Measurements from ENCODE around the gene MAPKAPK2.
"Not testable (repeated sequence)": the region's sequence is repeated elsewhere in the genome, so short reads cannot be mapped to it uniquely, and the experiment has no call there.

Gene MAPKAPK2

DNA sequence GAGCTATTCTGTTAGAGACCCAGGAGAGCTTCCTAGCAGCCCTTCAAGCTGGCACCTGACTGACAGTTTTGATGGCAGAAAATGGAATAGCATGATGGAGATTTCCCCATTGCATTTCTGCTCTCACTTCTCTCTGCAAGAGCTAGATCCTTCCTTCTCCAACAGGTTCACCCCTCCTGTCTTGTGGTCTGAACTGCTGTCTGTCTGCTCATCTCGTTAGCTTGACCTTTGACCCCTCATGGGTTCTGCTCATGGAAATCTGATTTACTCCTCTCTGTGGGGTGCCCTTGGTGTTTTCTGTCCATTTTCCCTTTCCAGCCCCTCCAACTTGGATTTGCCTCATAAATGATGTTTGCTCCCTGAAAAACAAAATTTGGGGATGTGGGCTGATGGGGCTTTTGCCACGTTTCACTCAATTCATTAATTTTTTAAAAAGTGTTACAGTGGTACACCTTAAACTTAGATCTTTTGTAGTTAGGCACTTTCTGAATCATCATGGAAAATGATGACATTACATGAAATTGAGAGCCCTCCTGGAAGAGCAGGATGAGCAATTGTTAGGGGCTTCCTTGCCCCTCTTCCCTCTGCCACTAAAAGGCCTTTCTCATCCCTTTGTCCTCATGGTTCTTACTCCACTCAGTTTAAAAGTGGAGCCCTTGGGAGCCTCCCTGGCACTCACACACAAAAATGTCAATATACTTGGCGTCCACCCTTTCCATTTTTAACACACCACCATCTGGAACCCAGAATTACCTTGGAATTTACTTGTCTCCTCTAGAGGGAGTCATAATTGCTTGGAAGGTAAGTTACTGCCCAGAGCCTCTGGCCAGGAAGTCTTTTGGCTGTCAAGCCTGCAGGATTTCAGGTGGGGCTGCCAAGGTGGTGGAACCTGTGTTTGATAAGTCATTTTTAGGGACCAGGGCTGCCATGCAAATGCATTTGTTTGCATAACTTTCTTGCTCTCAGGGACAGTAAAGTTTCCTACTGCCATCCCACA lies 54.0 kb downstream of the MAPKAPK2 start:
- peak; percentile 61 for FAIRE-seq
- DNase-seq (ENCODE audit: insufficient read length, low spot score): no peak

DNA sequence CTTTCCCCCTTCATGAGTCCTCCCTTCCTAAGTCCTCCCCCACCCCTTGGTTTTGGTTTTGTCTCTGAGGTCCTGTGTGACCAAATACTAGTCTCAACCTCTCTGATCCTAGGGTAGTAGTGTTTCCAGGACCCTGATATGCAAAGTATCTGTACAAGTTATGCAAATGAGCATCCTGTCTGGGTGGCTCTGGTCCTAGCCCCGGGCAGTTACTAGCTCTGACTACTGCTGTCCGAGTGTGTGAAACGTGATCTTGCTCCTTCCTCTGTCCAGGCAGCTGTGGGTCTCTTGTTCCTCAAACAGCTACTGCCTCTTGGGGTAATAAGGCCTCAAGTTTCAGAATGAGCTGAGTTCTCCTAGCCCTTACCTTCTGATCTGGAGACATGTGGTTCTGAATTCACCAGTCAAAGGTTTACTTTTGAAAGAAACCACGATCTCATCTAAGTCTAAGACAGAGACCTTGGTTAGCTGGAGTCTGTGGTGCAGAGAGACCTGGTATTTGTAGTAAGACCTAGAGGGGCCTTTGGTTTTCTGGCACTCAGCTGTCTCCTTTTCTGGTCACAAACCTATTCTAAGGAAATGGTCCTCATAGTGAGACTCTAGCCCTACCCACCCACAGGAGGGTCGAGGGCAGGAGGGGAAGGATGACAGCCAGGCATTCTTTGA lies 54.8 kb downstream of the MAPKAPK2 start:
- FAIRE-seq (peak; percentile 100), DNase-seq (ENCODE audit: insufficient read length, low spot score) (peak; percentile 79)

DNA sequence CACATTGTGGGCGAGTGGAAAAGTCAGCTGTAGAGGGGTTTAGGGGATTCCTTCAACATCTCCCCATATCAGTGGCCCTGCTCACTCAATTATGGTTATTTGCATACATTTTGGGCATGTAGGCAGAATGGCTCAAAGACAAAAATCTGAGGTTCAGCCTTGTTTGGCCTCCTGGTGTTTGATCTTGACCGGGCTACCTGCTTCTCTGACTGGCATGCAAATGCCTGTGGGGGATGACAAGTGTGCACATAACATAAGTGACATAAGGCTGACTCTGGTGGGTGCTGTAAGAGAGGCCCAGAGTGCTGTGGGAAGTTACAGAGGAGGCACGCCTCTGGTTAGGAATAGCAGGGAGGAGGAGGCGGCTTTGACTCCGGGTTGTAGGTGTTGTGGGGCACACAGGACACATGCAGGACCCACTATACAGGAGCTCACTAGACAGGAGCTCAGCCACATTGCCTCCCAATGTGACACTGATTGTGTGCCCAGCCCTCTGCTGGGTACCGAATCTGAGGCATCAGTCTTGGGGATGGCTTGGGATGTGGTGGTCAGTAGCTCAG lies 56.5 kb downstream of the MAPKAPK2 start:
- FAIRE-seq: peak; percentile 11
- no peak for DNase-seq (ENCODE audit: insufficient read length, low spot score)

DNA sequence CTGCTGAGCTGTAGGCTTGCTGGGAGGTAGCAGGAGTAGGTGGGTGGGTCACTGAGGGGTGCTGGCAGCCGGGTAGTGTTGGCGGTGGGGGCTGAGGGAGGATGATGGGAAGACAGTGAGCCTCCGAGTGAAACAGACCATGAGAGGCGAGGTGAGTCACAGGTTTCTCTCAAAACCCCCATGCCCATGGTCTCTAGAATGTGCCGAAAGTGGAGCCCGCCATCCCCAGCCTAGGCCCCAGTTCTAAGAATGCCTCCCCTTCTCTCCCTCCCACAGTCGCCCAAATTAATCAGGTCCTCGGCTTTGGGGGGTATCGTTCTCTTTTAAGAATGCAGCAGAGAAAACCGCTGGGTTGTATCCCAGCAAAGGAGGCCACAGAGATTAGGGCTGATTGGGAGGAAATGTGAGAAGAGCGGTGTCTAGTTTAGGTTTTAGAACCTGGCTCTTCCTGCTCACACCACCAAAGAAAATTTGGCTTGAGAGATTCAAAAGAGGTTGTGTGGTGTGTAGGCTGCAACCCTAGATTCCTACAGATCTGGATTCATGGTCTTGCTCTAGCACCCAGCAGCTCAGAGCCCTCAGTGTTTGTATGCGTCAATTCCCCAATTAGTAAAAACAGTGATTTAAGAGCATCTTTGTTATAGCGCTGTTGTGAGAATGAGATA lies 58.1 kb downstream of the MAPKAPK2 start:
- FAIRE-seq: peak; percentile 69

DNA sequence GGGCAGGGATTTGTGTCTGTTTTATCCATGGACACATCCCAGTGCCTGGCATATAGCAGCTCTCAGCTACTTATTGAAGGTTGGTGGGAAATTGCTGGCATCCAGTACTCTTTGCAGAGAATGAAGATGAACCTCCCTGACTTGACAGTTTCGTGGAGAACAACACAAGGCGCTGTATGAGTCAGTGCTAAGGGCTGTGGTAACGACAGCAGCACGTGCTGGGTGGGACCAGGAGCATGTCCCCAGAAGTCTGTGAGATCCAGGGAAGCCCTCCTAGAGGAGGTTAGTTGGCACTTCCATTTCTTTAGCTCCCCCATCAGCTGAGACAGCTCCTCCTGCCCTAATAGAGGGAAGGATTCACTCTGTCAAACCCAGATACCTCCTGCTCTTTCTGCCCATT lies 60.0 kb downstream of the MAPKAPK2 start:
- DNase-seq (ENCODE audit: insufficient read length, low spot score) (no peak), FAIRE-seq (peak; percentile 18)

More for the DNA sequence above, 58.1 kb downstream of the MAPKAPK2 start:
- DNase-seq (ENCODE audit: insufficient read length, low spot score): no peak

DNA sequence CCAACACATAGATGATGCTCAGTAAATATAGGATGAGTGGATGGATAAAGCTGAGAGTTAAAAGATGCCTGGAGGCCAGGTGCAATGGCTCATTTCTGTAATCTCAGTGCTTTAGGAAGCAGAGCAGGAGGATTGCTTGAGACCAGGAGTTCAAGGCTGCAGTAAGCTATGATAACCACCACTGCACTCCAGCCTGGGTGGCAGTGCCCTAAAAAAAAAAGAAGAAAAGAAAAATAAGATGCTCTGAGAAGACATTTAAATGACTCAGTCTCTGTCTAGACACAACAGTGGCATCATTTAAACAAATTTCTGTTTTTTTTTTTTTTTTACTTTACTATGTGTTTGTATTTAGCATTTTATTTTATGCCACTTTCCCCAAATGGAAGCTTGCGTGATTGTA lies 60.6 kb downstream of the MAPKAPK2 start:
- DNase-seq (ENCODE audit: insufficient read length, low spot score): no peak
- FAIRE-seq: no peak

DNA sequence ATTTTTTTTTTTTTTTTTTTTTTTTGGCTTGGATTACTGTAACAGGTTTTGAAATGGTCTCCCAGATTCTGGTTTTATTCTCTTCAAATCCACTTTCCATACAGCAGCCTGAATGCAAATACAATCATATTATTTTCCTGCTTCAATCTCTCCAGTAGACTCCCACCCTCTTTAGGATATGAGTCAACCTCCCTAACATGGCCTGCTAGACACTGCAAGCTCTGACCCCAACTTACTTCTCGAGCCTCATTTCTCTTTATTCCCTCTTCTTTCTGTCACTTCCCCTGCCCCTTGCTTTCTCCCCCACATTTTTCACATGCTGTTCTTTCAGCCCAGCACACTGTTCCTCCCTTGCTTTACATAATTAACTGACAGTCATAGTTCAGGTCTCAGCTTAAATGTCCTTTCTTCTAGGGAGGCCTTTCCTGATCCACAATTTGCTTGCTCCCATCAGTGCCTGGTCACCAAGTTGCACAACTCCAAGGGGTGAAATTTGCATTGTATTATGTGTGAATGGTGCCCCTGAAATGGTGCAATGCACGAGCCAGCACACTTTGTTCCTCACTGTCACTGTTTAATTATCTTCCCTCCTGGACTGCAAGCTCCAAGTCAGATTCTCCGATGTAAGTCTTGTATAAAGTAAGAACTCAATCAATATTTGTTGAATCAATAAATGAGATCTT lies 63.8 kb downstream of the MAPKAPK2 start:
- no peak for FAIRE-seq
- DNase-seq (ENCODE audit: insufficient read length, low spot score): no peak

DNA sequence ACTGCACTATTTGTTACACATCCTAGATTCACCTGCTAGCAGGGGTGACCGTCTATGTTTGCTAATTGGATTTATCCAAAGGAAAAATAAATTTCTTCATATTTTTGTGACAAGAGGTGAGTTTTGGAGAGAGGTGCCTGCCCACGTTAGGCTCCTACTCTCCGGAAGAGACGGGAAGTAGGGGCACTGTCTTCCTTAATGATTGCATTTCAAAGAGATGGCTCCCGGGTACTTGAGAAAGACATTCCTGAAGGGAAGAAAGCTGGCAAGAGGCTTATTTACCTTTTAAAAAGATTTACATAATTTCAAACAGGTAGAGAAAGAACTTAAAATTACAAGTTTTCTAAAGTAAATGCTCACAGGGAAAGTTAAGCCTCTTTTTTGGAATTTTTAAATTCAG lies 67.2 kb downstream of the MAPKAPK2 start:
- no peak for FAIRE-seq

DNA sequence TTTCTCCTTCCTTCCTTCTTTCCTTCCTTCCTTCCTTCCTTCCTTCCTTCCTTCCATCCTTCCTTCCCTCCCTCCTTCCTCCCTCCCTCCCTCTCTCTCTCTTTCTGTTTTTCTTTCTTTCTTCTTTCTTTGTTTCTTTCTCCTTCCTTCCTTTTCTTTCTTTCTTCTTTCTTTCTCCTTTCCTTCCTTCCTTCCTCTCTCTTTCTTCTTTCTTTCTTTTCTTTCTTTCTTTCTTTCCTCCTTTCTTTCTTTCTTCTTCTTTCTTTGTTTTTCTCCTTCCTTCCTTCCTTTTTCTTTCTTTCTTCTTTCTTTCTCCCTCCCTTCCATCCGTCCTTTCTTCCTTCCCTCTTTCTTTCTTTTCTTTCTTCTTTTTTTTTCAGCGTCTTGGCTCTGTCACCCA lies 67.8 kb downstream of the MAPKAPK2 start:
- FAIRE-seq (no peak), DNase-seq (ENCODE audit: insufficient read length, low spot score) (no peak)

More for the DNA sequence above, 67.2 kb downstream of the MAPKAPK2 start:
- DNase-seq (ENCODE audit: insufficient read length, low spot score): no peak

DNA sequence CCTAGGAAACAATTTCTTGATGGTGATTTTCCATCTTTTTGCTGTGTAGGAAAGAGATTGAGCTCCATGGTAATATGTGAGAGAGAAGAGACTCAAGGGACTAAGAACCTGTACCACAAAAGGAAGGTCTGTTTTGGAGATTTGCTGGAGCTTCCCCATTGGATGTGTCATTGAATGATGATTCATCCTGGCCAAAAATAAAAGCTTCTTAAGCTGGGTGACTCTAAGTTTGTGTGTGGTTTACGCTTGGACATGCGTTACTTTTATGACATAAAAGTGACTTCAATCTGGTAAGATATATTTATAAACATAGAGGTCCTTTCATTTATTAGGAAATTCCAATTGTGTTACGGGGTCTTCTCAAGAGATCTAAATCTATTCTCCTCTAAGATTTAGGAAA lies 68.4 kb downstream of the MAPKAPK2 start:
- no peak for FAIRE-seq
- DNase-seq (ENCODE audit: insufficient read length, low spot score): no peak

DNA sequence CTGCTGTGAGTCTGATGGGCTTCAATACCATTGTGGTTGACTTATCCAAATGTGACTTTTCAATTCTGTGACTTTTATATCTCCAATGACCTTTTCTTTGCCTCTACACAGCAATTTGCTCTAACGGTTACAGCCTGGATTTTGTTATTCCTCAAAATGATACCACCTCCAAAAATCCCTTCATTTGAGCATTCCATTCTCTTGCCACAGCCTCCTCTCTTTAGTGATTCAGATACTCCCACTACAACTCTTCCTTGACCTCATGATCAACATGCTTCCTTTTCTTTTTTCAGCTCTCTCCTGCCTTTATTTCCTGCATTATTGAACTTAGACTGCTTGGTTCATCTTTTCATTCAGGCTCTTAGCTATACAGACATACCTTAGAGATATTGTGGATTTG lies 69.3 kb downstream of the MAPKAPK2 start:
- FAIRE-seq (no peak), DNase-seq (ENCODE audit: insufficient read length, low spot score) (no peak)

DNA sequence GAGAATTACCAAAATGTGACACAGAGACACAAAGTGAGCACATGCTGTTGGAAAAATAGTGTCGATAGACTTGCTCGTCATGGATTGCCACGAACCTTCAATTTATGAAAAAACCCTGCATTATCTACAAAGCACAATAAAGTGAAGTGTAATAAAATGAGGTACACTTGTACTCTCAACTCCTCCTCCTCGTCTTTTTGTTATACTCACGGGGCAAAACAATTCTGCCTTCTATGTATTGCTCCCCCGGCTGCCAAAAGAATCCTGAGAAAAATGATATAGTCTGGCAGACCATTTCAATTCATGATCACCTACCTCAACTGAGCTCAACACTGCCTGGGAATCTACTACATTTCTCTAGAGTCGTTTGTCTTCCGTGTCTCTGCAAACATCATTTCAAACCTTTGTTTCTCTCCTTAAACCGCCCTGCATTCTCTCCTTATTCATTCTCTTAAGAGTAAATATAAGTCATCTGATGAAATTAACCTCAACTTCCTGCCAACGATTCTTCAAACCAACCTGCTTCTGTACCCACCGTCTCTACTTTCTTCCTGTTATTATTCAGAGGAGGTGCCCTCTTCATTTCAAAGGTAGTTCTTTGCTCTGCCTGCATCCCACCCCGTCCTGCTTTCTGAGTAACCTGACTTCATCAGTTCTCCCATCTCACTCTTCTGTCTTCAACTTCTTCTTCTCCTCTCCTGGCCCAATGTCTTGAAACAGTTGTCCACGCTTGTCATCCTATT lies 73.0 kb downstream of the MAPKAPK2 start:
- DNase-seq (ENCODE audit: insufficient read length, low spot score) (no peak), FAIRE-seq (no peak)

DNA sequence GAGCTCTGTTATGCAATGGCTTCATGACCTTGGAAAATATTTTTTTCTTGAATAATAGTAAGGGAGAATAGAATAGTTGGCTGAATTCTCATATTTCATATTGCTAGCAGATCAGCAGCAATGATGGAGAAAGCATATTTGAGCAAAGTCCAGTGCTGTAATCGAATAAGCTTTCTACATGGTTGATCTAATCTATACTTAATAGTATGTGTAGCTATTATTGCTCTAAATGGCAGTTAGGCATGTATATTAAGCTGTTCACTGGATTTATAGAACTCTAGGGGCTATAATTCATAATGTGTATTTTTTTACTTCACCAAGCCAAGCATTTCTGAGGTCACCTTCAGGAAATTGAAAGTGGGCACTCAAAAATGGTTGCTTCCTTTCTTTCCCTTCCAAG lies 75.9 kb downstream of the MAPKAPK2 start:
- FAIRE-seq: no peak
- DNase-seq (ENCODE audit: insufficient read length, low spot score): no peak

DNA sequence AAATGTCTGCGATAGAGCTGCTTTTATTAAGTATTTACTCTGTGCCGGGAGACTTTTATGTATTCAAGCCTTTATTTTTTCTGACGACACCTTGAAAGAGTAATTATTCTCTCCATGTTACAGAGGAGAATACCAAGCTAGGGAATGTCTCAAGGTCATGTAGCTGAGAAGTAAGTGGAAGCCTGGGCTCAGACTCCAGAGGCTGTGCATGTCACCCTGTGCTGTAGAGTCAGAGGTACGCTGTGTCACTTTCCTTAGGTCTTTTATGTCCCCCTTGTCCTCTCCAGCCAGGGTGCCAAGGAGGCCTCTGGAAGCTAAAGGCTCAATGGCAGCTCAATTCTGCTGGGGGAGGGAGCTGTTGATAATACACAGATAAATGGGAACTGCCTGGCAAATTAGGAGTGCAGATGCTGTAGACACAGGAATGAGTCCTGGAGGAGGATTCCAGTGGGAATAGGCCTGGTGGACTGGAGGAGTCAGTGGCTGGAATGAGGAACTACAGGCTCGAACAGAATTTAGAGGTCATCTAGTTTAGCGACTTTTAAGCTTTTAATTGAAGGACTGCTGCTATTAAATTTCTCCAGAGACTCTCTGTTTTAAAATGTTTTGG lies 76.6 kb downstream of the MAPKAPK2 start:
- DNase-seq (ENCODE audit: insufficient read length, low spot score) (no peak), FAIRE-seq (no peak)

DNA sequence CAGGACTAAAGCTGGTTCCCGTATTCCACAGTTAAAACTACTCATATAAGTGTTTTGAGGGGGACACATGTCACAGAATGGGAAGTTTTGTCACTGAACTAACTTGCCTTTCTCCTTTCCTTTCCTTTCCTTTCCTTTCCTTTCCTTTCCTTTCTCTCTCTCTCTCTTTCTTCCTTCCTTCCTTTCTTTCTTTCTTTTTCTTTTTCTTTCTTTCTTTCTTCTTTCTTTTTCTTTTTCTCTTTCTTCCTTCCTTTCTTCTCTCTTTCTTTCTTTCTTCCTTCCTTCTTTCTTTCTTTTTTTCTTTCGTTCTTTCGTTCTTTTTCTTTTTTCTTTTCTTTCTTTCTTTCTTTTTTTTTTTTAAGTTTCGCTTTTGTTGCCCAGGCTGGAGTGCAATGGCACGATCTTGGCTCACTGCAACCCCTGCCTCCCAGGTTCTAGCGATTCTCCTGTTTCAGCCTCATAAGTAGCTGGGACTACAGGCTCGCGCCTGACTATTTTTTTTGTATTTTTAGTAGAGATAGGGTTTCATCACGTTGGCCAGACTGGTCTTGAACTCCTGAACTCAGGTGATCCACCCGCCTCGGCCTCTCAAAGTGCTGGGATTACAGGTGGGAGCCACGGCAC lies 78.1 kb downstream of the MAPKAPK2 start:
- not testable (repeated sequence) for FAIRE-seq; DNase-seq (ENCODE audit: insufficient read length, low spot score)

DNA sequence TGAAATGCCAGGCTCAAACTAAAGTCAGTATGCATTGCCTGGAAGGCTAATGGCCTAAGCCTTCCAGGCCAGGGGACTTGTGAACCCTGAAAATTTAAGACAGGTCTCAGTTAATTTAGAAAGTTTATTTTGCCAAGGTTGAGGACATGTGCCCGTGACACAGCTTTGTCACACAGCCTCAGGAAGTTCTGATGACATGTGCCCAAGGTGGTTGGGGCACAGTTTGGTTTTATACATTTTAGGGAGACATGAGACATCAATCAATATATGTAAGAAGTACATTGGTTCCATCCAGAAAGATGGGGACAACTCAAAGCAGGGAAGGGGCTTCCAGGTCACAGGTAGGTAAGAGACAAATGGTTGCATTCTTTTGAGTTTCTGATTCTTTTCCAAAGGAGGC lies 81.1 kb downstream of the MAPKAPK2 start:
- not testable (repeated sequence) for FAIRE-seq; DNase-seq (ENCODE audit: insufficient read length, low spot score)

DNA sequence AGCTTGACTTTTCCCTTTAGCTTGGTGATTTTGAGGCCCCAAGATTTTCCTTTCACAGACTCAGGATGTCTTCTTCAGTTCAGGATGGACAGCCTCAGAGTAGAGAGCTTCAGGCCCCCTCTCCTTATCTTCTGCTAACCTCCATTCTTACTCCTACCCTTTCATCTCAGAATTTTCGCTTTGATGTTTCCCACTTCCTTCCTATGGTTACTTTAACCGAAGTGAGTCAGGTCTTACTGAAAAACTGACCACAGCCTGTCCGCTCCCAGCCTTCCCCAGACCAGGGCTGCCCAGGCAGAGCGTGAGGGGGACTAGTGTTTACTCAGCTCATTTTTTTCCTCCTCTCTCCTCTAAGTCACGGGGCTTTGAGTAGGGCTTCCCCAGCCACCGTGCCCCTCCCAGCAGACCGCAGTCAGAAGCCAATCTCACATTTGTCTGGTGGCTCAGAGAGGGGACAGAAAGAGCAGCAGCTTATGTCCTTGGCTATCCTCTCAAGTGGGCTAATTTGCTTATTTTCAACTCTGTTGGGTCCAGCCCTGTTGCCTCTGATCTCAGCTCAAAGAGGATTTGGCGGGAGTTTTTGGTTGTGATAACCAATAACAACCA lies 81.6 kb downstream of the MAPKAPK2 start:
- FAIRE-seq: peak; percentile 94
- DNase-seq (ENCODE audit: insufficient read length, low spot score): no peak
